ENCODE results near the gene SPOCK1.

Gene SPOCK1

DNA sequence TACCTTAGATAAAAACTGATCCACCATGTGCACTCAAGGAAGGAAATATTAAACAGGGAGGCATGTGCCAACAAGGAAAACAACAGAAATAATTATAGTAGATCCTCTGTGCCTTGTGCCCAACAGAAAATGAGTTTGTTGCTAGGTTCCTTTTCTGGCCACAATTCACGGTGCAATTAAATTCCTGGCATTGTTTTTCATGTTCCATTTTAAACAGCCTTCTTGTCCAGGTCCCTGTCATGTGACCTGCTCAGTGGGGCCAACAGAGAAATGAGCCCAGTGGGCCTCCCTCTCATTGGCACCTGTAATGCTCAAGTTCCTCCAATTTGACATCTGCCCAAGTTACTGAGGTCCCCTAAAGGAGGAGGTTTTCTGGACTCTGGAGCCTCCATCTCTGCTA, 56.5 kb downstream of the SPOCK1 start:
- no peak for DNase-seq (ENCODE audit: low read depth, low spot score)

DNA sequence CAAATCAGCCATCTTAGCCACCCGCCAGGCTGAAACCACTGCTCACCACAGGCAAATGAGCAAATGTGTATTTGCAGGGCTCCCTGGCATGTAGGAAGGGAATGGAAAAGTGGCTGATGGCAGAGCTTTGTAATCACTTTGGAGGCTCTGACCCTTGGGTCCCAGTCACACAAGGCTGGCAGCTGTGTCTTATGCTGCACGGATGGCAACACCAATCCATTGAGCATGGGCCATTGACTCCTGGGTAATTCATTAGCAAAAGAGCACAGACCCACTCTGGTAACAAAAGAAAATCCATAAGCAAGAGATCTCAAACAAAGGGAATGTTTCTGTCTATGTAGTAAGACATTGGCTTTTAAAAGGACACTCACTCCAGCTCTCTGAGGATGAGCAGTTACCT, 57.6 kb downstream of the SPOCK1 start:
- no peak for DNase-seq (ENCODE audit: low read depth, low spot score)

DNA sequence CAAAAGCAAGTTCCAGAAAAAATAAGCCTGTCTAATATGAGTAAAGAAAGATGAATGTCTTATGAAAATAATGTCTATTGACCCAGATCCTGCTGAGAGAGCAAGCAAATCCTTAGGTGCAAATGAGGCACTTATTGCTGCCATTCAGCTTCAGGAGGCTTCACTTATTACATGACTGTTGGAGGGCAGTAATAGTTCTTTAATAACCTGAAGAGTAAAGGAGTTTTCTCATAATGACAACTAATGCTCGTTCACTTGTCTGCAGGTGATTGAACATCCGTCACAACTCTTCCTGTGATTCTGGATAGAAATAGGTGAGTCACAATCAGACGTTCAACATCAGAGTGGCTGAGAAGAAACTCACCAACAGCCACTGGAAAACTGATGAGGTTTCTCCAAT, 58.3 kb downstream of the SPOCK1 start:
- DNase-seq (ENCODE audit: low read depth, low spot score), result no peak

DNA sequence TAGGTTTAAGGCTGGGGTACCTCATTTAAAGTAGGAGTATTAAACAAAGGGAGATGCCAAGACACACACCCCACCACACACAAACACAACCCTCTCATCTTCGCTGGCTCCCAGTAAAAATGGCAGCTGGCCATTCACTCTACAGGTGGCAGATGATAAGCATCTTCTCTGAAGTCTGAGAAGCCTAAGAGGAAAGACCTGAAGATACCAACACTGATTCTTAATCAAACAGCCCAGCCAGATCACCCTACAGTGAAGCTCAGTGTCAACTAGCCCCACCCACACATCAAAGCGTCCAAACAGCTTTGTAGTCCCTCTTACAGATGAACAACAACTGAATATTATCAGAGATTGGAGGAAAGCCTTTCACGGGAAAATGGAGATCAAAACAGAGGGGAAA, 59.5 kb downstream of the SPOCK1 start:
- DNase-seq (ENCODE audit: low read depth, low spot score), result no peak

DNA sequence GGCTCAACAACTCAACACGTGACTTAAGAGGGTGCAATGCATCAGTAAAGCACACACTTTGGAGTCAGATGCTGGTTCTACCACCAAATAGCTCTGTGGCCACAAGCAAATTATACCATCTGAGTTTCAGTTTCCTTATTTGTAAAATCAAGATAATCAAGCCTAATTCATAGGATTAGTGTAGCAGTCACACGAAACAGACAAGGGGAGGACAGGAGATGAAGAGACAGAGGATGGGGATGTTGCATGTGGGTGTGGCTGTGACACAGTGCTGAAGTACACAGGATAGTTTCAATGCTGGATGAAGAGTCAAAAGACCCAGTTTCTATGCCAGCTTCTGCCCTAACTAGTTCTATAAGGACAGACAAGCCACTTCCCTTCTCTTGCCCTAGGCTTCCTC, 60.2 kb downstream of the SPOCK1 start:
- no peak for DNase-seq (ENCODE audit: low read depth, low spot score)

DNA sequence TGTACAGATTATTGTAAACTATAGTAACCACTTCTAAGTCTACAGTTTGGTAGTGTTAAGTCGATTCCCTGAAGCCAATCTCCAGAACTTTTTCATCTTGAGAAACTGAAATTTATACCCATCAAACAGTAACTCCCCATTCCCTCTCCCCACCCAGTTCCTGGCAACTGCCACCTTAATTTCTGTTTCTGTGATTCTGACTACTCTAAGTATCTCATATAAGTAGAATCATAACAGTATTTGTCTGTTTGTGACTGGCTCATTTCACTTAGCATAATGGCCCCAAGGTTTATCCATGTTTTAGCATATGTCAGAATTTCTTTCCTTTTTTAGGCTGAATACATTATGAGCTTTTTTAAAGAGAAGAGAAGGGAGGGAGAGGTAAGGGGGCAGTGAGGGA, 61.4 kb downstream of the SPOCK1 start:
- DNase-seq (ENCODE audit: low read depth, low spot score), result no peak

DNA sequence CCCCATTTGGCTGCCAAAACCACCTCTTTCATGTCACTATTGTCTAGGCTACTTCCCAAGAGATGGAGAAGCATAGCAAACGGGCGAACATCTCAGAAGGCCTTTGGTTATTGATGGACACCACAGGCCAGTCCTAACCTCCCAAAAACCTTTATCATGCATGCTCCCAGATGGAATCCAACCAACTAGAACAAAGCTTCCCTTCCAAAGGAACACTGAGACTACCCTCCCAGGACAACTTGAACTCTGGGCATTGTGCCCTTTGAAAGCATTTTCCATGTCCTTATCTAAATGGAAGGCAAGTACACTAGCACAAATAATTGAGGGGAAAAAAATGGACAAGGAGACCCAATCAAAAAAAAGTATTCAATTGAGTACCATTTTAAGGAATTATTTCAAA, 65.6 kb downstream of the SPOCK1 start:
- DNase-seq (ENCODE audit: low read depth, low spot score), result no peak

DNA sequence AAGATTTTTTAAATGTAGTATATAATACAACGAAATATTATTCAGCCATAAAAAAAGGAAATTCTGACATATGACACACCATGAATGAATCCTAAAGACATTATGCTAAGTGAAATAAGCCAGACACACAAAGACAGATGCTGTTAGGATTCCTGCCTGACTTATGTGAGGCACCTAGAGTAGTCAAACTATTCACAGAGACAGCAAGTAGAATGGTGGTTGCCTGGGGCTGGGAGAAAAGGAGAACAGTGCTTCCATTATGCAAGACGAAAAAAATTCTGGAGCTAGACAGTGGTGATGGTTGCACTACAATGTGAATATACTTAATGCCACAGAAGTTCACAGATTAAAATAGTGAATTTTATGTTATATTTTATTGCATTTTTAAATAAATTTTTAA, 66.8 kb downstream of the SPOCK1 start:
- DNase-seq (ENCODE audit: low read depth, low spot score), result no peak

DNA sequence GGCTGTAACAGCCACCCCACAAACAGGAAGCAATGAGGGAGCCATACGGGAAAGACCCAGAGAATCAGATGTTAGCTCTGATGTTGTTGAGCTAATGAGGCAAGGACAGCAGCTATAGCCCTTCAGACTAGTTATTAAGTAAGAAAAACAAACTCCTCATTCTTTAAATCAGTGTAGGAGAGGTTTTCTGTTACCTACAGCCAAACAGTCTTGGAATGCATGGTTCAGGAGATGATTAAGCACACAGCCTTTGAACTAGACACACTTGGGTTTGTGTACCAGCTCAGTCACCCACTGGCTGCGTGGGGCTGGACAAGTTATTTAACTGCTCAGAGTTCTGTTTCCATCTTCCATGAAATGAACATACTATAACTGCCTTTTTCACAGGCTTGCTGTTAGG, 68.1 kb downstream of the SPOCK1 start:
- no peak for DNase-seq (ENCODE audit: low read depth, low spot score)

DNA sequence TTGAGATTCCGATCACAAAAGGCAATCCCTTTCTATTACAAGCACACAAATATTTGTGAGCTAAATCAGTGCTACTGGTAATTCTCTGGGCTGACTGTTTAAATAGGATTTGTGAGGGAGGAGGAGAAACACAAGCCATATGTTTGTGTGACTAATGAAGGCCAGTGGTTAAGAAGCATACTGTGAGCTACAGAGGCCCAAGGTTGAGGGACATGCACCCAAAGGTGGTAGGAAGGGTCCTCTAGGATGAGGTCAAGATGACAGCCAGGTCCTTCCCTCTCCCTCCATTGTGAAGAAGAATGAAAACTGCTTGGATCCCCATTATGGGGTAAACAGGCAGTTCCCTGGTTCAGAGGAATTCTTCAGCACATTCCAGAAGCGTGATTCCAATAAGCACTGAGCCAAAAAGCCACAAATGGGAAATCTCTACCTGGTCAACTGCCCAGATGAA, 83.9 kb downstream of the SPOCK1 start:
- DNase-seq (ENCODE audit: low read depth, low spot score), result no peak

DNA sequence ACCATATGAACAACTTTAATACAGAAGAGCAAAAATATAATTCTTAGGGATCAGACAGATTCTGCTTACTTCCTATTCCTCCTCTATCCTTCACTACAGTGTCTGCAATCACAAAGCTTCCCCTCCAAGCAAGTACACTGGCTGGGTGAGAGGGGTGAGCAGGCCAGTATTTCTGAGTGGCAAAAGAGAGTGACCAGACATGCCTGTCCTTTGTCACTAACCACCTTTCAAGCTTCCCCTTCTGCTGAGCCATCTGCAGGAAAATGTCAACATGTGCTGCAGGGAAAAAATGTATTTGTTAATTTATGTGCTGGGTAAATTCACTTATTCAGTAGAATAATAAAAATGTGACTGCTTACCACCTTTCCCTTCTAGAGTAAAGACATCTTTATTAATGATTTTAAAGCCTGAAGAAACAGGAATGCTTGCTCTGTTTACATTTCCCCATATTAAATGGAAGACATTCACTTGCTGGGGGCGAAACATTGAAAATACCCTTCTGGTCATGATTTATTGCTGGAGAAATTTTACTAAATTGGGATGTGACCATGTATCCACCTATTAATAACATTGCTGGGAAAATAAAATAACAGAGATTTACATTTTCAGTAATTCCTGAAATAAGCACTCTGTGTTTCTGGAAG, 84.9 kb downstream of the SPOCK1 start:
- DNase-seq (ENCODE audit: low read depth, low spot score), result no peak

DNA sequence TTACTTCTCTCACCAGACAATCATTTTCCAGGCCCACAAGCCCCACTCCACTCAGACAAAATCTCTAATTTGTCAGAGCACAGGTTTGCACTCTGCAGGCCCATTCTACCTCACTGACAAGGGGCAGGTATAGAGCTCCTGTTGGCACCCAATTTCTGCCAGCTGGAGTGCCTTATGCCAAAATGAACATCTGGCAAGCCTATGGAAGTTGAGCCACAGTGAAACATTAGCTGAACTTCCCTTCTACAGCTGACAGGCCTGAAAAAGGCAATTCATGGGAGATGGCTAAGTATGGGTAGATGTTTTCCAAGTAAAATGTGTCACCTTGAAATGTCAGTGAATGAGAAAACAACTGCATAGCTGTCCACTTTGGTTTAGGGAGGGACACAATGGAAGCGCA, 87.0 kb downstream of the SPOCK1 start:
- DNase-seq (ENCODE audit: low read depth, low spot score), result no peak

DNA sequence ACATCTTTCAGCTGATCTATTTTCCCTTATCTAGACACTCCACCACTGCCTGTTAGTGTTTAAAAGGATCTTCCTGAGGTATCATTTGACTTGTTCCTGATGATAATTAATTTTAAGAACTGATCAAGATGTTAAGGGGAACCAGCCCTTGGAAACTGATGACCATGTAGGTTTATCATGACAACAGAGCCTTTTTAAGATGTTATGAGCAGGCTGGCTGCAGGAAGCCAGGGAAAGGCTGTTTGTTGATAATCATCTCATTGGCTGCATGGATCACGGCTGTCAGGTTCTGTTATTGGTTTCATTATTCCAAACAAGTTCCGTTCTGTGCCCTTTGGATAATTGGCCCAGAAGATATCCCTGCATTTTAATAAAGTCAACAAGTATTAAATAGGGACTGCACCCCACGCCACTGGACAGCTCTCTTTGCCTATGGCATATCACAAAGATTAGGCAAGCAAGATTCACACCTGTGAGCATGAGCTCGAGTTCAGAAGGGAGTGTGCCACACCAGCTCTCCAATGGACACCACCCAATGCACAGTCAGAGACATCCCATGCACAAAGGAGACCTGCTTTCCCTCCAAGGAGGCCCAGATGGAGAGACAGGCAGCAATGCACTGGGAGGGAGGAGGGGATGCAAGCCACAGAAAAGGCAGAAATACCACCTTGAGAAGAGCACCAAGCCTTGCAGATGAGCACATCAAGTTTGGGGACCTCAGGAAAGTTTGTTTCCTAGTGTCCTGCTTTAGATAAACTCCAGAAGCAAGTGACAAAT, 88.7 kb downstream of the SPOCK1 start:
- DNase-seq (ENCODE audit: low read depth, low spot score), result no peak

DNA sequence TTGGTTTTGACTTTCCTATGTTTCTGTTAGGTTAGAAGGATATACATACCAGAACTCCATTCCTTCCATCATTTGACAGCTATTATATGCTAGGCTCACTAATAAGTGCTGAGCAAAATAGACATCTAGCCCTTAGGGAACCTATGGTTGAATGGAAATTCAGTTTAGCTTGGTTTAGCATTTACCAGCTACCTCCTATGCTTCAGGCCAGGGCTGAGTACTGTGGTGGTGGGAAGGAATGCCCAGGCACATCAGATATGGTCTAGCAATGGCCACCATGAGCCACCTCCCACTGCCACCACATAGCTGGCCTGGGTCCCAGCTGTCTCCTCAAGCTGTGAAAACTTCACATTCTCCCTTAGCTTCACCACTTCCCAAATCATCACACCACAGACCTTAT, 89.4 kb downstream of the SPOCK1 start:
- no peak for DNase-seq (ENCODE audit: low read depth, low spot score)

DNA sequence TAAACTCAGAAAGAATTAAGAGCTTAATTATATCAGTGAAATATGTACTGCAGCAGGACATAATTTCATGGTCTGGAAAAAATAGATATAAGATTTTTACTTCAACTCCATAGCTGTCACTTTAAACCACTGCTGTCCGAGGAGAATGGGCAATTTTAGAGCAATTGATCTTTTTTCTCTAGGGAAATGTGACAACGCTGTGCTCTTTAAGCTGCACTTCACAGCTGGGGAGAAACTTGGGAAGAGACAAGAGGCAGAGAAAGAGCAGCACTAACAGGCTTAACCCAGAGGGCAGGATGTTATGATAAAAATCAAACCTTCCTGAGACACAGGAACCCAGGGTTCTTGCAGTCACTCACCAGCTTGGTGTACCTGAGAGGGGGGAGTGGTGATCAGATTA, 92.0 kb downstream of the SPOCK1 start:
- DNase-seq (ENCODE audit: low read depth, low spot score), result no peak

DNA sequence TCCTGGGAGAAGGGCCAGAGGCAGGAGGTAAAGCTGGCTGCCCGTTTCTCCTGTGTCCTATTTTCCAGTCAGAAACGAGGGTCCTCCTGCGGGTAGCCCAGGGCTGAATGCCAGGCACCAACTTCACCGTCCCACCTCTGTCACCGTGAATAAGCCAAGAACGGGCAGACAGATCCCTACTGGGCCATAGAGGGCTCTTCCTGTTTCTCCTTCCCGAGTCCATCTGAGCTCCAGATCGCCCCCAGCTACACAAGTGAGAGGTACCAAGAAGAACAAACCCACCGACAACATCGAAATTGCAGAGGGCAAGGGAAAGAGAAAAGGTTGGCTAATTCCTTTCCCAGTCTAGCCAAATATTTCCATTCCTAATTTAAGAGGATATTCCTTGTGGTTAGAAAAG, 93.7 kb downstream of the SPOCK1 start:
- DNase-seq (ENCODE audit: low read depth, low spot score), result no peak

DNA sequence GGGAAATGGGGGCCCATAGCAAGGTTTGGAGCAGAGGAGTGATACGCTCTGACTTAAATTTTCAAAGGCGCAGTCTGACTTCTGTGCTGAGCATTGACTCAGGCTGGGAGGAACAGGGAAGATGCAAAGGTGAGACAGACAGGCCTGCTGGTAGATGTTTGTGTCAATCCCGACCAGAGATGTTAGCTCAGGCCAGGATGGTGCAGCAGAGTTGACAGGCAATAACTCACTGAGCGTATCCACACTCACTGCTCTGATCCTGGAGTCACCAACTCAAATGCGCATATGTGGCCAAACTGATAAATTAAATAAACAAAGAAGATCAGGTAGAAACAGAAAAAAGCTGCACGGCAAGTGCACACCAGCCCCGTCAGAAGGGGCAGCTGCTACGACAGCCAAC, 95.3 kb downstream of the SPOCK1 start:
- DNase-seq (ENCODE audit: low read depth, low spot score), result no peak

DNA sequence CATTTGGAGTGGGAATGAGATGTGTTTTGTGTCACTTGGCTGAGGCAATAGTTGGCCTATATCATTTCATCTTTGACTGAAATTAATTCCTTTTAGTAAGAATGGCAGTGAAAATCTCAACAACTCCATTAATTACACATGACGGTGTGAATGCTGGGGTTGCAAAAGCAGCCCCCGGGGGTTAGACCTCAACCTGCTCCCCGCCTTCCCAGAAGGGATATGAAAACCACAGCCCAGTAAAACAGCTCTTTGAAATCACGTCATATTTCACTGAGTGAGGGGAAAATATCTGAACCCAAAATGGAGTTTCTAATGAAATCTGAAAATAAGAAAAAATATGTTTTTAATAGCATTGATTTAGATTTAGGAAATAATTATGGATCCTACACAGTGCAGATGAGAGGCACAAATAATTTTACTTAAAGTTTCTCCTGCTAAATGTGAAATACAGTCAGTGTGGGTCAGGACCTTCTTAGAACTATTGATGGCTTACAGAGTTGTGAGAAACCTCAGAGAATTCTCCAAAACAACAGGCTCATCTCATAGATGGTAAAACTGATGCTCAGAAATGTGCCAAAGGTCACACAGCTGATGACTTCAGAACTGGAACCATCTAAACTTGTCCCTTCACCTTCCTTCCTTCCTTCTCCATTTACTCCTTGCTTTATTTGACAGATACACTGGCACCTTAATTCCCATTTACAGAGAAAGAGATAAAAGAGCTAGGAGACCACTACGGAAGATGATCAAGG, 96.5 kb downstream of the SPOCK1 start:
- no peak for DNase-seq (ENCODE audit: low read depth, low spot score)

DNA sequence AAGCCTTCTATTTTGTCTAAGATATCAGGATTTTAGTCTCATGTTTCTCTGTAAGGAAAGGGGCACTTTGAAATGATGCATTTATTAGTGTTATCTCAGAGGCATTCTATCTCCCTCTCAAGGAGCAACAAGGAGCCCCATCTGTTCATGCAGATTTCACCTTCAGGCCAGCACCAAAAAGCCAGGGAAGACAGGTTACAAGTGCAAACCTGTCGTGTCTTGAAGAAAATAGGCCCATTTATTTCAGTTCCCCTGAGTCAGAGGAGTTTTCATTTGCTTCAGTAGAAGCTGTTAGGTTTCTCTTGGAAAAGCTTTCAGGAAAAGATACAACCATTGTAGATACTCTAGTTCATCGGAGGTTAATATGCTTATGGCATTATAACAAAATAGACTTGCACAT, 97.2 kb downstream of the SPOCK1 start:
- DNase-seq (ENCODE audit: low read depth, low spot score), result no peak

DNA sequence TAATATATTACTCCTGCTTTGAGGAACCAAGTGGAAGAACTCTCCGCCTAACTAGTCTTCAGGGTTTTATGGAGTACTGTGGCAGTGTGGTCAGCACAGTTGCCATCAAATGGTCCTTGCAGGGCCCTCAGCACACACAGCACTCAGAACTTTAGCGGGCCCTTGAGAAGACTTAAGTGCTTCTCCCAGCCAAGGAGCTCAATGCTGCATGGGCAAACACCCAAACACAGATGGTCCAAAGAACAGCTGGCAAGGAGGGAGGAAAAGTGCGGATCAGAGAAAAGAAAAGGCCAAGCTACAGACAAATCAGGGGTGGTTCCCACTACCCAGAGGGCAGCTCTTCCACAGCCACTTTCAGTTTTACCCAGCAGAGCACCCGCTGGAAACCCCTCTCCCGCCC, 98.6 kb downstream of the SPOCK1 start:
- no peak for DNase-seq (ENCODE audit: low read depth, low spot score)

DNA sequence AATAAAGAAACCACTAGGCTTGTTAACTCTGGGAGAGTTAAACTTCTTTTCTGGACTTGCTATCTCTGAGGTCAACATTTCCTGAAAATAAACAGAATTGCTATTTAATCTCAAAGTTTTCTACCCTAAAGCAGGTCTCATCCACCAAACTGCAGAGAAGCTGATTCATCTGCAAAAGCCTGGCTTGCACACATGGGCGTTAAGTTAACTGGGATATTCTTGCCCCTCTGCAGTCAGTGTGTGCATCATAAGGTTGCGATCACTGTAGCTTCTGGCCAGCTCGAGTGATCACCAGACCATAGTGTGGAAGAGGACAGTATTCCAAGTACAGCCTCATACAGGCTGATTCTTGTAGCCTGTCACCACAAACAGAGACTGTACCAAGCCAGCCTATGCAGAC, 99.2 kb downstream of the SPOCK1 start:
- DNase-seq (ENCODE audit: low read depth, low spot score), result no peak

DNA sequence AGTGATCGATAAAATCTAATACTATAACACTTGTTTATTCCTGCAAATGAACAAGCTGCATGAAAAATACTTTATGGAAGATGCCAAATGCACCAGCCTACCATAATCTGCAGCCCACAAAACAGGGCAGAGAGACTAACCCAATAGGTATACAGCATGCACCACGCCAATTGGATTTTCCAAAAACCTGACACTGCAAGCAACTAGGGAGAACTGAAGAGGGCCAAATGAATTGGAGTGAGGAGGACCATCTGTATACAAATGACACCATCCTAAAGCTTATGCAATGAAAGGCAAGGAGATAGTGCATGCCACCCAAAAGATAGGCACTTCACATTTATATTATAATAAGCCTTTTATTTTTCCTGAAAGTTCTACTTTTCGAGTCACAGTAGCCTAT, 100.4 kb downstream of the SPOCK1 start:
- DNase-seq (ENCODE audit: low read depth, low spot score), result no peak

DNA sequence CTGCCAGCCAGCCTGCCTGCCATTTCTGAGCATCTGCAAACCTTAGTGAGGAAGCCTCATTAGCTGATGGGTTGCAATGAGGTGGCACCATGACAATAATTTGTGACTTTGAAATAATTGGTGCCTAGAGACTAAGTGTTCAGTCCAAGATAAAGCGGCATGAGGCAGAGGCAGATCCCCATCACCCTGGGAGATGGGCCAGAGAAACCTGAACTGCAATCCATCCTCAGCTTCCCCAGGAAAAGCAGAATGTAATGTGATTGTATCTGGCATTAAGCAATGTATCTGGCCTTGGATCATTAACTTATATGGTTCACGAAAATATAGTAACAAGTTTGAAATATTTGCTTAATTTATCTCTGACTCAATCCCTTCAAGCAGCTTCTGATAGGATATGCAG, 101.0 kb downstream of the SPOCK1 start:
- DNase-seq (ENCODE audit: low read depth, low spot score), result no peak
